Ramos (cell line): ENCODE data around the gene PSMA3.
"Not testable (repeated sequence)": the region's sequence is repeated elsewhere in the genome, so short reads cannot be mapped to it uniquely, and the experiment has no call there.

Experiments used
- in situ Hi-C: fragments of 300-500 bp; cut with MboI; formaldehyde crosslinking; loops from one replicate; pipeline ENCODE4 v1.14.3; 2022; ENCODE audit warnings: low sequenced_read_pairs; ENCODE audit not compliant: unreplicated experiment

The PSMA3 gene

DNA sequence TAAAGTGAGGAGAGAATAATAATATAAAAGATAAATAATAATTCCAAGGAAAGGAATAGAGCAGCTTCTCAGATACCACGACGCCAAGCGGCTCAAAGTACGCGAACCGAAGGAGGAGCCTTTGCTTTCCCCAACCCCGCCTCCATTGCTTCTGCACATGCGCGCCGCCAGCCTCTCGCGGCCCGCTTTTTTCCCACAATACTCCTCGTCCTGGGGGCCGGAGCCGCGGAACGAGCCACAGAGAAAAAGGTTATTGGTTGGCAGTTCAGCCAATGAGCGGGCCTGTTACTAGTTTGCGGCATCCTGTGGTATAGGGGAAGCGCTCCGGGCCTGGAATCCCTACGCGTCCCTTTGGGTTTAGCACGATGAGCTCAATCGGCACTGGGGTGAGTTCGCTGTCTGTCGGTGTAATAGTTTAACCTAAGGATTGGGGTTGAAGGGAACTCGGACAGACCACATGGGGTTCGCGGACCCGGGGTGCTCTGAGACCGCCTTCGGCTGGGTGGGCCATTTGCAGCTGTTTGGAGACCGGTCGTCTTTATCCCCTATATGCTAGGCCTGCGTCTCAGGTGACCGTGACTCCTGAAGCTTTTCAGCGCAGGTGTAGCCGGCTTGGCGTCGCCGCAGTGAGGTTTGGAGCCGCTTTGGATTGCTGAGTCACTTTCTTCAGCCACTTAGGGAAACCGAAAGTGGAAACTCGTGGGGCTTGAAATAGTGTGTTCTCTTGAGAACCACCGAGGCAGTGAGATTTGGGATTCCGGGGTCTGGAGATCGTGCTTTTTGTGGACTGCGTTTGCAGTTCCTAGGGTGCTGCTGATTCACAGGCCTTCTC is at the start of gene PSMA3:
PSMA3 (plus strand) TSS at position 288 of the 832 bp plus-strand sequence; CDS start at position 366, 78 bp downstream.
- in situ Hi-C loops: no loop called here

DNA sequence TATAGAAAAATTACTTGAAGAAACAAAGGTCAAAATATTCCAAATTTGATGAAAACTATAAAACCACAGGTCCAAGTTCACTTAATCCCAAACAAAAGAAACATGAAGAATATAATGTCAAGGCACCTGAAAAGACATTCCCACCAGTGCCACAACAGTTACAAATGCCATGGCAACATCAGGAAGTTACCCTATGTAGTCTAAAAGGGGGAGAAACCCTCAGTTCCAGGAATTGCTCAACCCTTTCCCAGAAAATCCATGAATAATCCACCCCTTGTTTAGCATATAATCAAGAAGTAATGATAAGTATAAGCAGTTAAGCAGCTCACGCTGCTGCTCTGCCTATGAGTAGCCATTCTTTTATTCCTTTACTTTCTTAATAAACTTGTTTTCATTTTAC is 48.4 kb upstream of the PSMA3 start:
- in situ Hi-C loops: no loop called here

DNA sequence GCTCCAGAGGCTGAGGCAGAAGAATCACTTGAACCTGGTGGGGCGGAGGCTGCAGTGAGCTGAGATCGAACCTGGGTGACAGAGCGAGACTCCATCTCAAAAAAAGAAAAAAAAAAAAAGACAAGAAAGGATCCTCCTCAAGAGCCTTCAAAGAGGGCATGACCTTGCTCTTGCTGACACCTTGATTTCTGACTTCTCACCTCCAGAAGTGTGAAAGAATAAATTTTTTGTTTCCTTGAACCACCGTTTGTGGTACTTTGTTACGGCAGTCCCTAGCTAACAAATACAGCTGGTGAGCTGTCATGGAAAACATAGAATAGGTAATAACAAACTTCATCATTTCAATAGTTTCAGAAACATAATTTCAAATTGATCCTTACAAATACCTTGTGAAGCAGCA is 46.6 kb upstream of the PSMA3 start:
- in situ Hi-C loops: no loop called here

GRCh38 chr14:58199726-58200479 is 44.7 kb upstream of the PSMA3 start, which contains the start of gene ACTR10:
Gene ACTR10, plus strand, starts transcription at chr14:58200149. Its CDS starts 69 bp downstream, at chr14:58200218.
- in situ Hi-C loops: no loop called here

GRCh38 chr14:58200480-58200841 is 44.2 kb upstream of the PSMA3 start:
- in situ Hi-C loops: no loop called here

DNA sequence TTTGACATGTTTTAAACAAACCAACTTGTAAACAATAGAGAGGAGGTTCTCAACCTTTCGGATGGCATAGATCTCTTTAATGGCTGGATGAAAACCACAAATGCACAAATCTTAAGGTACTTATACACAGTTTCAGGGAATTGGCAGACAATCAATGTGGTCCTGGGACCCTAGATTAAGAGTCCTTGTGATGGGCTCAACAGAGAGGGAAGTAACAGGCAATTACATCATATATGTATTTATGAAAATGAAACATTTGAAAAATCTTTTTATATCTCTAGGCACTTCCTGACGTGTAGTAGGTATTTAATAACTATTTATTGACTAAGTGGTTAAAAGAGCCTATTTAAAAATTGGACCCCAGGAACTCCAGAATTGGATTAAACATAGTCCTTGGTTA is 43.8 kb upstream of the PSMA3 start:
- in situ Hi-C loops: no loop called here

DNA sequence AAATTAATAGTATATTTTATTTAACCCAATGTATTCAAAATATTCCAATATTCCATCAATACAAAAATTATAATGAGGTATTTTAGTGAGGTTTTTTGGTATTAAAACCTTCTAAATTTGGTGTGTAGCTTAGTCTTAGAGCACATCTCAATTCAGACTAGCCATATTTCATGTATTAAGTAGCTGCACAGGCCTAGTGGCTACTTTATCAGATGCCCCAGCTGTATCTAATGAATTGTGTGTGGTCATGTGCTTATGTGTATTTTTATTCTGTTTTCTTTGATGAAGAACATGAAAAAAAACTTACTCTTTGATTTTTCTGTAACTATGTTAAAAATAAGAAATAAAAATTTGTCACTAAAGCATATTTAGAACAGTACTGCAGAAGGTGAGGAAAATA is 31.5 kb upstream of the PSMA3 start:
- in situ Hi-C loops: no loop called here

DNA sequence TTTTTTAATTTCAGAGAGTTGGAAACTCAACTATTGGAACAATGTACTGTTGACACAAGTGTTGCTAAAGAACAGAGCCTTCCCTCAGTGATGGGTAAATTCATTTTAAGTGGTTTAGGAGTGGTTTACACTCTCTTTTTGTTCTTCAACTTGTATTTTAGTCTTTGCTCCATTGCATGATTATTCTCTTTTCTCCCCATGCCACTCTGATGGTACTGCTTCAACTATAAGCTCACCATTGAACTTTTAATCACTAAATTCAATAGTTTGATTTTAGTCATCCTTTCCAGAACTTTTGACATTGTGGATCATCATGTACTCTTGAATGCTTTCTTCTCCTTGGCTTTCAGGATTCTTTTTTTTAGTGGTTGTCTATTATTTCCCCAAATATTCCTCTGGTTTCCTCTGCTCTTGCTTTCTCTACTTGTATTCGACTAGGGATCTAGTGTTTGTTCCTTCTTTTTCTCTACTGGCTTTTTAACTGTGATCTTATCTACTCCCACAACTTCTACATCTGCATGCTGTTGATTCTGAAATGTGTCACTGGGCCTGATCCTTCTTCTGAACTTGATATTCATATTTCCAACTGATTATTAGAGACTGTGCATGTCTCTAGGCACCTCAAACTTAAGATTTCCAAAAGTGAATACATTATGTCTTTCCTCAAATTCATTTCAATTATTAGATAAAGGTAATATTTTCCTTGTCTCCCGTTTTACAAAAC is 29.3 kb upstream of the PSMA3 start:
- in situ Hi-C loops: no loop called here

GRCh38 chr14:58216544-58216943 is 28.1 kb upstream of the PSMA3 start:
- in situ Hi-C loops: no loop called here

DNA sequence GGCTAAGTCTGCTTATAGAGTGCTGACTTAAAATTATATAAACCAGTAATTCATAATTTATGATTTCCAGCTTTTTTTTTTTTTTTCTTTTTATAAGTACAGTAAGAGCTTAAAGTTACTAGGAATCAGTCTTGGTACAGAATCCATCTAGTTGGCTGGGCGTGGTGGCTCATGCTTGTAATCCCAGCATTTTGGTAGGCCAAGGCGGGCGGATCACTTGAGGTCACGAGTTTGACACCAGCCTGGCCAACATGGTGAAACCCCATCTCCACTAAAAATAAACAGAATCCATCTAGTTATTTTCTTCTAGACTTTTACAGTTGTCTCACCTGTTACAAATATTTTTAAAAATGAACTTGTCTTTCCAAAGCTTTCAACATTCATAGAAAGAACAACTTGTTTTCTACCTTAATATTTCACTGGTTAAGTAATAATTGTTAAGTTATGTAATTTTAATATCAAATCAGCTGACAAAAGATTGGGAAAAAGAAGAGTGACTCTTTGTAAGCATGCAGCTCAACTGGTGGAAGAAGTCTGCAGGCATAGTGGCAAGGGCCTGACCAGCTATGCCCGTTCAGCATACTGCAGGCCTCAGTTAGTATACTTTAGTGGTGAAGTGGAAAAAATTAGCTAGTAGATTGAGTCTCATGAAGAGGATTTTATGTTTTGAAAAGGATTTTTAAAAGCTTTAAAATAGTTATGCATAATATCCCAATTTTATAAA is 17.4 kb upstream of the PSMA3 start:
- in situ Hi-C loops: no loop called here

- in situ Hi-C loops: no loop called here
Measured at GRCh38 chr14:58238252-58239243, 6.1 kb upstream of the PSMA3 start.

DNA sequence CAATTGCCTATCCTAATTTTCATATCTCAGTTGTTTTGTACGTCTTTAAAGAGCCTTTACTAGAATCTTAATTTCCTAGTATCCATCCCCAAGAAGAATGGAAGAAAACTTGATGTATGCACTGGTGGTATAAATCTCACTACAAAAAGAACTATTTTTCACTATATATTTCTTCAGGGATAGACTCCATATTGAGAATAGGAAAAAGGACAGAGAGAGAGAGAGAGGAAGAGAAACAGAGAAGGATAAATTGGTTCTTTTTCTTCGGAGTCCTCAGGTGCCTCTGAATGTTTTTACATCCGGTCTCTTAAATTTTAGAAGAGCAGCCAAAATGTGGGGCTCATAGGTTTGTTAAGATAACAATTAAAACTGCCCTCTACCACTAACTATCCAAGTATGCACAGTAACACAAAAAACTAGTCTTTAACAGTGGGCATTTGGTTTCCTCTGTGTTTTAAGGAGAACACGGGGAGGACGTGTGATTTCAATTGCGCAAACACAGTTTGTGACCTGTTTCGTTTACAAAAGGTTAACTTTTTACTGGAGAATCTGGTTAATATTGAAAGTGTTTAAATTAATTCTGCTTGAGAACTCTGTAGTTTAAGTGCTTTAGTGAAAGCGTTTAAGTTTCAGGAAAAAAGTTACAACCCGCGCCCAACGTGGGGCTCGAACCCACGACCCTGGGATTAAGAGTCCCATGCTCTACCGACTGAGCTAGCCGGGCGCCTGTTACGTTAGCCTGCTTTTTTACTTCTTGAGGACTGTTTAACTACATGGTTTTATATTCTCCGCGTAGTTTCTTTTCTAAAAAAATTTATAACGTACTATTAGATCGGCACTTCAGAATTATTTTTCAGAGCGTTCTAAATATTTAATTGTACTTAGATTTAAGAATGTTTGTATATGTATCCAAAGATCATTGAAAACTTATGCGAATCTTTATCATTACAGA is 5.1 kb upstream of the PSMA3 start:
- in situ Hi-C loops: no loop called here

DNA sequence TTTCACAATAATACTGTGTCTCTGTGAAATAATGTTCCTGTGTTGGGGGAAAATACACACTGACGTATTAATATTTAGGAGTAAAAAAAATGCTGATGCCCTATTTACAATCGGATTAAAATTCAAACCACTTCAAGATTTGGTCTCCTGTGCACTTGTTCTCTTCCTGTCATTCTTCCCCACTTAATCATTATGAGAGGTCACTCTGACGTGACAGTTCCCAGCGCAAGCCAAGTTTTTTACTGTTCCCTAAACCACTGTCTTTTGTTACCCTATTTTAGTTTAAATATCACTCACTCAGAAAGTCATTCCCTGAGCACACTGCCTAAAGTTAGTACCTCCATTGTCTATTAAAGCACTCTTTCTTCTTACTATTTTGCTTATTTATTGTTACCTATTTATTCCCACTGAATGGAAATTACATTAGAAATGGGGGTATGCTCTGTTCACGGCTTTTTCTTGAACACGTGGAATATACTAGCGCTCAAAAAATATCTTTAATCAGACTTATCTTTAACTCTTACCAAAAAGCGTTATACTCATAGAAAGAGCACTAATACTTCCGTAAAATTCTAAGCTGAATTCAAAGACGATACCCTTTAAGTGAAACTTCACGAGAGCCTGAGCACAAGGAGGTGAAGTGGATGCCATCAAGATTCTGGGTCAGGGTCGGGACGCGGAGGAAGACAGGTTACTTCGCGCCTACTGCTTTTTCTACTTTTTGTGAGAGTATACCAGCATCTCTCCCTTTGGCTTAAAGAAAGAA is 670 bp upstream of the PSMA3 start:
- in situ Hi-C loops: no loop called here

- in situ Hi-C loops: no loop called here
Measured at GRCh38 chr14:58245562-58245961, 919 bp downstream of the PSMA3 start.

DNA sequence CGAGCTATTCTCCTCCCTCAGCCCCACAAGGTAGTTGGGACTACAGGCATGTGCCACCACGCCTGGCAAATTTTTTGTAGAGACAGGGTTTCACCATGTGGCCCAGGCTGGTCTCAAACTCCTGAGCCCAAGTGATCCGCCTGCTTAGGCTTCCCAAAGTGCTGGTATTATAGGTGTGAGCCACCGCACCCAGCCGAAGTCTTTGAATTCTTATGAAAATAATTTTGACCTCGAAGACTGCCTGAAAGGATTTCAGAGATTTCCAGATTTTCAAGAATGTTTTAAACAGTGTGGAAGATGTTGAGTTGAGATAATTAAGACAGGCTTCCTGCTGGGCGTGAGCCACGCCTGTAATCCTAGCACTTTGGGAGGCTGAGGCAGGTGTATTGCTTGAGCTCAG is 5.0 kb downstream of the PSMA3 start:
- in situ Hi-C loops: no loop called here

- in situ Hi-C loops: no loop called here
Measured at GRCh38 chr14:58258156-58258555, 13.5 kb downstream of the PSMA3 start.

DNA sequence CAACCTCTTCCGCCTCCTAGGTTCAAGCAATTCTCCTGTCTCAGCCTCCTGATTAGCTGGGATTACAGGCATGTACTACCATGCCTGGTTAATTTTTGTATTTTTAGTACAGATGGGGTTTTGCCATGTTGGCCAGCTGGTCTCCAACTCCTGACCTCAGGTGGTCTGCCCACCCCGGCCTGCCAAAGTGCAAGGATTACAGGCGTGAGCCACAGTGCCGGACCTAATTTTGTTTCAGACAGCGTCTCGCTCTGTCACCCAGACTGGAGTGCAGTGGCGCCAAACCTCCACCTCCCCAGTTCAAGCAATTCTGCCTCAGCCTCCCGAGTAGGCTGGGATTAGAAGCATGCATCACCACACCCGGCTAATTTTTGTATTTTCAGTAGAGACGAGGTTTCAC is 17.4 kb downstream of the PSMA3 start:
- in situ Hi-C loops: not testable (repeated sequence)
